Trophoblast cell (in vitro differentiated cells and primary cell): ENCODE results near the gene BABAM2.

Experiments used
- DNase-seq, 2 donors: peaks; one replicate each; pipeline ENCODE4 v3.0.0-alpha.2; 2016
- H2AFZ ChIP-seq: 2 replicates; pipeline ENCODE4 v1.6.1; 2013; ENCODE audit warnings: low read length, moderate library complexity, mild to moderate bottlenecking; ENCODE audit not compliant: insufficient read depth, poor library complexity
- H2AK5ac ChIP-seq: 2 replicates; pipeline ENCODE4 v1.6.1; 2013; ENCODE audit warnings: mild to moderate bottlenecking, low read length
- H2BK120ac ChIP-seq: 2 replicates; pipeline ENCODE4 v1.6.1; 2013; ENCODE audit warnings: low read length, mild to moderate bottlenecking, moderate library complexity; ENCODE audit not compliant: insufficient read depth, poor library complexity
- H2BK12ac ChIP-seq: 2 replicates; pipeline ENCODE4 v1.6.1; 2013; ENCODE audit warnings: mild to moderate bottlenecking, low read length, moderate library complexity
- H2BK5ac ChIP-seq: 2 replicates; pipeline ENCODE4 v1.6.1; 2013; ENCODE audit warnings: low read length, low read depth, moderate library complexity, mild to moderate bottlenecking; ENCODE audit not compliant: poor library complexity
- H3K14ac ChIP-seq: 2 replicates; pipeline ENCODE4 v1.6.1; 2013; ENCODE audit warnings: mild to moderate bottlenecking, low read length
- H3K18ac ChIP-seq: 2 replicates; pipeline ENCODE4 v1.6.1; 2013; ENCODE audit warnings: mild to moderate bottlenecking, low read length
- H3K23ac ChIP-seq: 2 replicates; pipeline ENCODE4 v1.6.1; 2013; ENCODE audit warnings: low read length
- H3K27ac ChIP-seq: 2 replicates; pipeline ENCODE4 v1.5.1; 2013; ENCODE audit warnings: low read depth, mild to moderate bottlenecking, inconsistent platforms, low read length, moderate library complexity
- H3K27me3 ChIP-seq: 2 replicates; pipeline ENCODE4 v1.6.1; 2013; ENCODE audit warnings: inconsistent platforms, mild to moderate bottlenecking, low read length, moderate library complexity; ENCODE audit not compliant: insufficient read depth
- H3K36me3 ChIP-seq, 2 experiments: 1 replicate in 1 of 2; 2 replicates in 1 of 2; pipeline ENCODE4 v1.6.1; 2013; ENCODE audit warnings: low read length in 2 of 2, mild to moderate bottlenecking in 2 of 2, moderate library complexity in 1 of 2; ENCODE audit not compliant: insufficient read depth in 2 of 2, control insufficient read depth in 1 of 2
- H3K4ac ChIP-seq: 2 replicates; pipeline ENCODE4 v1.6.1; 2013; ENCODE audit warnings: low read depth, mild to moderate bottlenecking, low read length, moderate library complexity
- H3K4me1 ChIP-seq, 2 experiments: 1 replicate in 1 of 2; 2 replicates in 1 of 2; pipeline ENCODE4 v1.6.1; 2013; ENCODE audit warnings: low read length in 2 of 2, mild to moderate bottlenecking in 2 of 2, moderate library complexity in 1 of 2; ENCODE audit not compliant: insufficient read depth in 2 of 2, control insufficient read depth in 1 of 2
- H3K4me2 ChIP-seq: 2 replicates; pipeline ENCODE4 v1.6.1; 2013; ENCODE audit warnings: inconsistent platforms, mild to moderate bottlenecking, low read length, moderate library complexity
- H3K4me3 ChIP-seq: 2 replicates; pipeline ENCODE4 v1.5.1; 2013; ENCODE audit warnings: mild to moderate bottlenecking, low read depth, low read length, inconsistent platforms
- H3K79me1 ChIP-seq: one replicate; pipeline ENCODE4 v1.6.1; 2013; ENCODE audit warnings: low read length
- H3K79me2 ChIP-seq: 2 replicates; pipeline ENCODE4 v1.6.1; 2013; ENCODE audit warnings: low read length, mild to moderate bottlenecking; ENCODE audit not compliant: control insufficient read depth, insufficient read depth, poor library complexity
- H3K9ac ChIP-seq: 2 replicates; pipeline ENCODE4 v1.6.1; 2013; ENCODE audit warnings: mild to moderate bottlenecking, low read length
- H3K9me3 ChIP-seq: 2 replicates; pipeline ENCODE4 v1.6.1; 2013; ENCODE audit warnings: low read depth, mild to moderate bottlenecking, control low read depth, inconsistent platforms, low read length; ENCODE audit not compliant: insufficient read depth
- H4K12ac ChIP-seq: 2 replicates; pipeline ENCODE4 v1.6.1; 2013; ENCODE audit warnings: low read depth, mild to moderate bottlenecking, low read length, moderate library complexity
- H4K8ac ChIP-seq: 2 replicates; pipeline ENCODE4 v1.6.1; 2013; ENCODE audit warnings: low read depth, mild to moderate bottlenecking, low read length, moderate library complexity
- H4K91ac ChIP-seq: one replicate; pipeline ENCODE4 v1.6.1; 2013; ENCODE audit warnings: low read depth, mild to moderate bottlenecking, low read length, moderate library complexity
- WGBS: extraction: QIAGEN DNeasy Blood & Tissue Kit; methylation state at CpG from one replicate; pipeline ENCODE4 v1.1.7; 2013; ENCODE audit warnings: missing lambda C conversion rate; ENCODE audit not compliant: insufficient read length, insufficient coverage; ENCODE audit errors: extremely low coverage; 5-methylcytosine and 5-hydroxymethylcytosine counted together

The BABAM2 gene

GRCh38 chr2:27847333-27847732 is 43.2 kb upstream of the BABAM2 start:
- Histone ChIP-seq H3K36me3 (no peaks in the 10 kb centered on the region), H3K18ac (no peak overlapping the region), H2AK5ac (no peak overlapping the region), H3K4me2 (no peak overlapping the region), H3K27ac (no peak overlapping the region), H3K79me1 (peaks cover 2% of the 10 kb centered on the region), H3K4me3 (no peak overlapping the region), H3K9me3 (no peaks in the 10 kb centered on the region), H3K14ac (no peak overlapping the region), H2BK120ac (no peak overlapping the region), H3K79me2 (no peaks in the 10 kb centered on the region), H3K4me1 (peaks cover 0 to 3% of the 10 kb centered on the region in 2 experiments), H3K4ac (no peak overlapping the region), H2AFZ (no peak overlapping the region), H3K27me3 (no peaks in the 10 kb centered on the region), H4K12ac (no peak overlapping the region), H4K91ac (no peak overlapping the region), H4K8ac (no peak overlapping the region), H2BK5ac (no peak overlapping the region), H2BK12ac (no peak overlapping the region), H3K9ac (no peak overlapping the region), H3K23ac (no peak overlapping the region)
- DNase-seq: no peak
- WGBS: no CpG with 5 or more reads among the region's 2 CpGs

GRCh38 chr2:27849558-27850205 is 40.8 kb upstream of the BABAM2 start:
- Histone ChIP-seq H3K79me2 (no peaks in the 10 kb centered on the region), H2BK120ac (no peak overlapping the region), H3K79me1 (no peaks in the 10 kb centered on the region), H2BK5ac (no peak overlapping the region), H4K8ac (no peak overlapping the region), H2AFZ (no peak overlapping the region), H3K9ac (no peak overlapping the region), H2BK12ac (no peak overlapping the region), H3K9me3 (peaks cover 2% of the 10 kb centered on the region), H2AK5ac (no peak overlapping the region), H4K12ac (no peak overlapping the region), H3K36me3 (no peaks in the 10 kb centered on the region), H3K18ac (no peak overlapping the region), H3K4me3 (no peak overlapping the region), H3K23ac (no peak overlapping the region), H3K27me3 (no peaks in the 10 kb centered on the region), H3K4me2 (no peak overlapping the region), H4K91ac (no peak overlapping the region), H3K14ac (no peak overlapping the region), H3K4me1 (no peaks in the 10 kb centered on the region), H3K27ac (no peak overlapping the region), H3K4ac (no peak overlapping the region)
- WGBS: no CpG with 5 or more reads among the region's 3 CpGs
- no peak for DNase-seq

- Histone ChIP-seq H3K79me1 (no peaks in the 10 kb centered on the region), H3K4ac (no peak overlapping the region), H2BK12ac (no peak overlapping the region), H3K18ac (no peak overlapping the region), H2BK5ac (no peak overlapping the region), H3K27ac (no peak overlapping the region), H3K79me2 (no peaks in the 10 kb centered on the region), H3K4me1 (no peaks in the 10 kb centered on the region), H3K36me3 (no peaks in the 10 kb centered on the region), H3K9ac (no peak overlapping the region), H3K14ac (no peak overlapping the region), H2AFZ (no peak overlapping the region), H3K27me3 (no peaks in the 10 kb centered on the region), H4K91ac (no peak overlapping the region), H3K9me3 (peaks cover 2% of the 10 kb centered on the region), H3K4me2 (no peak overlapping the region), H4K12ac (no peak overlapping the region), H3K4me3 (no peak overlapping the region), H4K8ac (no peak overlapping the region), H2BK120ac (no peak overlapping the region), H3K23ac (no peak overlapping the region), H2AK5ac (no peak overlapping the region)
- DNase-seq: no peak
- WGBS: no CpG with 5 or more reads among the region's 1 CpG
Observed at GRCh38 chr2:27852691-27853090, 37.8 kb upstream of the BABAM2 start.

GRCh38 chr2:27854229-27854862 is 36.2 kb upstream of the BABAM2 start:
- Histone ChIP-seq H2BK5ac (no peak overlapping the region), H2AK5ac (no peak overlapping the region)
- no CpG with 5 or more reads among the region's 3 CpGs for WGBS

More at GRCh38 chr2:27854229-27854862, 36.2 kb upstream of the BABAM2 start:
- Histone ChIP-seq H4K12ac (no peak overlapping the region), H3K27me3 (no peaks in the 10 kb centered on the region), H4K8ac (no peak overlapping the region), H3K4me2 (no peak overlapping the region), H2BK12ac (no peak overlapping the region), H3K79me2 (no peaks in the 10 kb centered on the region), H2BK120ac (no peak overlapping the region), H3K18ac (no peak overlapping the region), H3K23ac (no peak overlapping the region), H3K36me3 (no peaks in the 10 kb centered on the region), H3K9ac (peak overlapping the region; percentile 51), H3K79me1 (no peaks in the 10 kb centered on the region), H3K4ac (no peak overlapping the region), H3K14ac (no peak overlapping the region), H3K27ac (no peak overlapping the region), H3K9me3 (peaks cover 2% of the 10 kb centered on the region), H3K4me3 (no peak overlapping the region), H3K4me1 (no peaks in the 10 kb centered on the region), H2AFZ (no peak overlapping the region), H4K91ac (no peak overlapping the region)
- DNase-seq: no peak
